ENCODE measurements around the gene FASTKD1.
"Not testable (repeated sequence)": the region's sequence is repeated elsewhere in the genome, so short reads cannot be mapped to it uniquely, and the experiment has no call there.

Gene FASTKD1, protein sequence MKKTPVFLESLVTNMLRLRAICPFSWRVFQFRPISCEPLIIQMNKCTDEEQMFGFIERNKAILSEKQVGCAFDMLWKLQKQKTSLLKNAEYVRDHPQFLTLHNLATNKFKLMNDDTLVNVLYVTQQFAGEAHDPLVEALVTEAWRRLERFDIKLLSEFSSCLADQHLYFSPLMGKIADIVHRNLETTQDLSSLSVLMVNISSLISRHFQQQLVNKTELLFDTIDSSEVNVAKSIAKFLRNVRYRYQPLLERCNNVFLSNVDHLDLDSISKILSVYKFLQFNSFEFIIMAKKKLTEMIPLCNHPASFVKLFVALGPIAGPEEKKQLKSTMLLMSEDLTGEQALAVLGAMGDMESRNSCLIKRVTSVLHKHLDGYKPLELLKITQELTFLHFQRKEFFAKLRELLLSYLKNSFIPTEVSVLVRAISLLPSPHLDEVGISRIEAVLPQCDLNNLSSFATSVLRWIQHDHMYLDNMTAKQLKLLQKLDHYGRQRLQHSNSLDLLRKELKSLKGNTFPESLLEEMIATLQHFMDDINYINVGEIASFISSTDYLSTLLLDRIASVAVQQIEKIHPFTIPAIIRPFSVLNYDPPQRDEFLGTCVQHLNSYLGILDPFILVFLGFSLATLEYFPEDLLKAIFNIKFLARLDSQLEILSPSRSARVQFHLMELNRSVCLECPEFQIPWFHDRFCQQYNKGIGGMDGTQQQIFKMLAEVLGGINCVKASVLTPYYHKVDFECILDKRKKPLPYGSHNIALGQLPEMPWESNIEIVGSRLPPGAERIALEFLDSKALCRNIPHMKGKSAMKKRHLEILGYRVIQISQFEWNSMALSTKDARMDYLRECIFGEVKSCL

GRCh38 chr2:169573160-169573973 is at the start of gene FASTKD1:
TSS of gene FASTKD1 (minus strand) at chr2:169573865. CDS start at chr2:169572029, 1,836 bp downstream.
- peak; percentile 68 for DNase-seq

GRCh38 chr2:169623235-169623634 is 49.6 kb upstream of the FASTKD1 start:
- no peak for DNase-seq

- DNase-seq: no peak
Observed at GRCh38 chr2:169620509-169620908, 46.8 kb upstream of the FASTKD1 start.

DNA sequence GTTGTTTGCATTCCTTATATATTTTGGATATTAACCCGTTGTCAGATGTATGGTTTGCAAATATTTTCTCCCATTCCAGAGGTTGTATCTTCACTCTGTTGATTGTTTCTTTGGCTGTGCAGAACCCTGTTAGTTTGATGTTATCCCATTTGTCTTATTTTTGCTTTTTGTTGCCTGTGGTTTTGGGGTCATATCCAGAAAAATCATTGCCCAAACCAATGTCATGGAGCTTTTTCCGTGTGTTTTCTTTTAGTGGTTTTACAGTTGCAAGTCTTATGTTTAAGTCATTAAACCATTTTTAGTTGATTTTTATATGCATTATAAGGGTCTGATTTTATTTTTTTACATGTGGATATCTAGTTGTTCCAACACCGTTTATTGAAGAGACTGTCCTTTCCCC is 46.3 kb upstream of the FASTKD1 start:
- DNase-seq: no peak

DNA sequence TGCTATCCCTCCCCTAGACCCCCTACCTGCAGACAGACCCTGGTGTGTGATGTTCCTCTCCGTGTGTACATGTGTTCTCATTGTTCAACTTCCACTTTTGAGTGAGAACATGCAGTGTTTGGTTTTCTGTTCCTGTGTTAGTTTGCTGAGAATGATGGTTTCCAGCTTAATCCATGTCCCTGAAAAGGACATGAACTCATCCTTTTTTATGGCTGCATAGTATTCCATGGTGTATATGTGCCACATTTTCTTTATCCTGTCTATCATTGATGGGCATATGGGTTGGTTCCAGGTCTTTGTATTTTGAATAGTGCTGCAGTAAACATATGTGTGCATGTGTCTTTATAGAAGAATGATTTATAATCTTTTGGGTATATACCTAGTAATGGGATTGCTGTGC is 42.3 kb upstream of the FASTKD1 start:
- not testable (repeated sequence) for DNase-seq

DNA sequence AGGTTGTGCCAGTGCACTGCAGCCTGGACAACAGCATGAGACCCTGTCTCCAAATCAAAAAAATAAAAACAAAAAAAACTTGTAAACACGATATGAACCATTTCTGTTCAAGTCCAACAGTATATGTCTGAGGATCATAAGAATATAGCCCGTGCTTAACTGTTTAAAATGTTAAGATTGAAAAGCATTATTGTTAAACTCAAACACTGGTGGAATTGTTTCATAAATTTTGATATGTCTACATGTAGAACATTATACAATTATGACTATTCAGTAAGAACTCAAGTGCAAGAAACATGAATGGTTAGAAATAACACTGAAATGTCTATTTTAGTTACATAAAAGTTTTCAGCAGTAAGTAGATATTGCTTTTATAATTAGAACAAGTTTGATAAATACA is 40.2 kb upstream of the FASTKD1 start:
- no peak for DNase-seq

- DNase-seq: no peak
Observed at GRCh38 chr2:169609264-169609663, 35.6 kb upstream of the FASTKD1 start.

GRCh38 chr2:169599568-169599967 is 25.9 kb upstream of the FASTKD1 start:
- no peak for DNase-seq

DNA sequence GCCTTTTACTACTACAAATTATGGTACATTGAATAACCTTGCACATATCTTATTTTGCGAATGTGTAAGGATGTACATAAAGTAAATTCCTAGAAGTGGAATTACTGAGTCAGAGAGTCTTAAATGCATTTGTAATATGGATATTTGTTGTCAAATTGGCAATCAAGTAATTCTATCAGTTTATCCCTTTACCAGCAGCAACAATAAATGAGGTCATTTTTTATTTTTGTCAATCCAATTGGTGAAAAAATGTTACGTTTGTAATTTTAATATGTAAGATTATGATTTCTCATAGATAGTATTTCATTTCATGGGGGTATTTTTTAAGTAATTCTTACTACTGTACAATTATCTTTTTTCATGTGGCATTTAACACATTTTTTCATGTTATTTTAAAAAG is 25.3 kb upstream of the FASTKD1 start:
- DNase-seq: no peak

DNA sequence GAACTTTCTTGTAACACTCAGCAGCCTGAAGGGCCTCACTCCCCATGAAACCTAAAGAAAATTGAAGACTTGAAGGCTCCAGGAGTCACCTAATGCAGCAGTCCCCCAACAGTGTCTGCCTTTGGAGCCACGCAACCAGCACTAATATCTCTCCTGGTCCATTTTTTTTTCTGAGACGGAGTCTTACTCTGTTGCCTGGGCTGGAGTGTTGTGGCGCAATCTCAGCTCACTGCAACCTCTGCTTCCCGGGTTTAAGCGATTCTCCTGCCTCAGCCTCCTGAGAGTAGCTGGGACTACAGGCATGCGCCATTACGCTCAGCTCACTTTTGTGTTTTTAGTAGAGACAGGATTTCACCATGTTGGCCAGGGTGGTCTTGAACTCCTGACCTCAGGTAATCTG is 22.9 kb upstream of the FASTKD1 start:
- not testable (repeated sequence) for DNase-seq

DNA sequence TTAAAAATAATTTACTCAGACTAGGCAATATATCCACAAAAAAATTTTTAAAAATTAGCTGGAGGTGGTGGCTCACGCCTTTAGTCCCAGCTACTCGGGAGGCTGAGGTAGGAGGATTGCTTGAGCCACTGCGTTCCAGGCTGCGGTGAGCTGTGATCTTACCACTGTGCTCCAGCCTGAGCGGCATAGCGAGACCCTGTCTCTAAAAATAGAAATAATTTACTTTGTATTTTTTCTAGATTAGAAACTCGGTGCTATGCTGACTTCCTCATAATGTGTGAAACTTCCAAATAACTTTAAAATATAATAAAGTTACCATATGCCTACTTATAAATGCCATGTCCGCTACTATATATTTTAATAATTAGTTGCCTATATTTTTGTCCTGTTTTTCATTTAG is 17.1 kb upstream of the FASTKD1 start:
- DNase-seq: no peak

GRCh38 chr2:169585673-169586072 is 12.0 kb upstream of the FASTKD1 start:
- DNase-seq: no peak

GRCh38 chr2:169584005-169584877 is 10.6 kb upstream of the FASTKD1 start, which contains the start of gene PPIG:
TSS of gene PPIG (plus strand) at chr2:169584351. CDS start at chr2:169604042, 19,691 bp downstream.
- peak; percentile 52 for DNase-seq

- no peak for DNase-seq
Observed at GRCh38 chr2:169583518-169583917, 9.9 kb upstream of the FASTKD1 start.

- not testable (repeated sequence) for DNase-seq
Observed at GRCh38 chr2:169582552-169583266, 9.0 kb upstream of the FASTKD1 start.

GRCh38 chr2:169579044-169579443 is 5.4 kb upstream of the FASTKD1 start:
- no peak for DNase-seq

GRCh38 chr2:169575264-169575663 is 1.6 kb upstream of the FASTKD1 start:
- not testable (repeated sequence) for DNase-seq

GRCh38 chr2:169574539-169574938 is 874 bp upstream of the FASTKD1 start:
- DNase-seq: not testable (repeated sequence)

GRCh38 chr2:169573974-169574299 is 272 bp upstream of the FASTKD1 start:
- DNase-seq: no peak

DNA sequence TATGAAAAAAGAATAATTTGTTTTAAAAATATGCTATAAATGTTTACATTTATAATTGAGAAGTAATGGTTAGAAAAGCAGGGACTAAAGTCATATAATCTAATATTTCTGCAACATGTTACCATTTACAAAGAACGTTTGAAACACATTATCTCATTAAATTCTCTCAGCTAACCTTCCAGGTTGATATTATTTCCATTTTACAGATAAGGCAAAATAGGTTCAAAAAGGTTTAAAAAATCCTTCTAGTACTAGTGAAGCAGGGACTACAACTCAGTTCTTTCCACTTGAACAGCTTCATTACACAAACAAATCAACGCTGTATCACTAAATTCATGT is 875 bp downstream of the FASTKD1 start:
- no peak for DNase-seq

DNA sequence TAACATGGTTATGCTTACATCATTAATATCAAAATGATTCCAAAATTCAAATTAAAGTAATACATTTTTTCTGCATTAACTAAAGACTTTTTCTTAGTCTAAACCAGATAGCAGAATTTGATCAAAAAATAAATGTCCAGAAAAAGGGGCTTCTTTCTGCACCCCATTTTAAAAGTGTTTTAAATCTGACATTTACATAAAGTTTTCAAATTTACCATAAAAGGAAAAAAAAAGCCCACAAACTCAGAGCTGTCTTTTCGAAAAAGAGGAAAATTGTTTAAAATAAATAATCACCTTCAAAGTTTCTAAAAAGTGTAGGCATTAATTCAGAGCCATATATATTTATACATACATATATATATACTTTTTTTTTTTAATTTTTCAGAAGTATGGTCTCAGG is 1.5 kb downstream of the FASTKD1 start:
- DNase-seq: no peak

- DNase-seq: no peak
Observed at GRCh38 chr2:169571571-169571970, 2.1 kb downstream of the FASTKD1 start.

Measured in GOT3 (cell line).